AG04450 (cell line): ENCODE results near the gene ATXN3L. TPM values are rescaled to one million over a fixed set of nuclear protein-coding genes. Genes with fewer than 3 reads are reported as not detected.

Source experiments
- CTCF ChIA-PET: fragments of 300-600, 350-600 bp; formaldehyde crosslinking; extraction: SDS; loops from one replicate; lab custom pipeline; 2022; ENCODE audit warnings: antibody characterized with exemption, inconsistent platforms; lab: Charles Lee
- POLR2A ChIA-PET: fragments of 350-600 bp; formaldehyde crosslinking; extraction: SDS; loops from one replicate; lab custom pipeline; 2021; ENCODE audit warnings: antibody characterized with exemption, inconsistent platforms; lab: Yijun Ruan, JAX
- DNase-seq: peaks from one replicate; pipeline ENCODE4 v3.0.0-alpha.2; 2011; ENCODE audit warnings: low read depth, low spot score
- H3K27ac ChIP-seq: one replicate; pipeline ENCODE4 v1.5.1; 2012; ENCODE audit warnings: low read depth, low read length, control low read depth
- H3K27me3 ChIP-seq: one replicate; pipeline ENCODE4 v1.6.0; 2012; ENCODE audit warnings: low read length; ENCODE audit not compliant: control insufficient read depth, insufficient read depth
- H3K4me3 ChIP-seq: 2 replicates; pipeline ENCODE4 v1.5.1; 2011; ENCODE audit warnings: mild to moderate bottlenecking, low read depth, low read length, control low read depth
- H3K9me3 ChIP-seq: 2 replicates; pipeline ENCODE4 v1.5.1; 2012; ENCODE audit warnings: low read length; ENCODE audit not compliant: control insufficient read depth, insufficient read depth
- CTCF ChIP-seq: IDR thresholded peaks from 2 replicates; pipeline ENCODE4 v1.5.1; 2011; ENCODE audit warnings: low read depth, low read length, control low read depth, inconsistent platforms
- polyA plus RNA-seq: library from polyadenylated mRNA; depleted of rRNA; stranded (reverse); fragments of >200 nt; gene quantifications from 2 replicates; pipeline ENCODE4 v1.2.3, GENCODE V29; 2011

ATXN3L gene
- polyA plus RNA-seq, 1 experiment = not detected

- POLR2A ChIA-PET = interaction anchor here (1.2 kb wide), 1 partner anchor 305 kb away, joined by 5 read pairs; no protein-coding TSS in a partner anchor
- Histone ChIP-seq H3K27me3 (no peaks in the 10 kb centered on the region), H3K4me3 (no peak overlapping the region), H3K27ac (peak overlapping the region; percentile 87), H3K9me3 (peaks cover 7% of the 10 kb centered on the region; the same call in 1 of the 2 replicates)
- CTCF ChIA-PET = interaction anchor here (1.4 kb wide), 1 partner anchor 337 kb away, joined by 3 read pairs; no protein-coding TSS in a partner anchor
- TF ChIP-seq CTCF = no peak
- DNase-seq = no peak
Measured at GRCh38 chrX:13283512-13283911, 36.3 kb downstream of the ATXN3L start.

- Histone ChIP-seq H3K4me3 (no peak overlapping the region), H3K27ac (no peak overlapping the region), H3K9me3 (peaks cover 7% of the 10 kb centered on the region; the same call in 1 of the 2 replicates), H3K27me3 (no peaks in the 10 kb centered on the region)
- ChIA-PET POLR2A (no interaction called here), CTCF (no interaction called here)
- no peak for DNase-seq
- TF ChIP-seq CTCF = no peak
Measured at GRCh38 chrX:13281289-13281688, 38.6 kb downstream of the ATXN3L start.

- Histone ChIP-seq H3K27ac (no peak overlapping the region), H3K9me3 (no peaks in the 10 kb centered on the region), H3K27me3 (no peaks in the 10 kb centered on the region), H3K4me3 (no peak overlapping the region)
- no peak for TF ChIP-seq CTCF
- CTCF ChIA-PET = no interaction called here
- no peak for DNase-seq
- POLR2A ChIA-PET = no interaction called here
Measured at GRCh38 chrX:13279279-13280018, 40.4 kb downstream of the ATXN3L start.

GRCh38 chrX:13277539-13277938, 42.3 kb downstream of the ATXN3L start:
- Histone ChIP-seq H3K27ac (peak overlapping the region; percentile 39), H3K9me3 (no peaks in the 10 kb centered on the region), H3K27me3 (no peaks in the 10 kb centered on the region), H3K4me3 (no peak overlapping the region)
- ChIA-PET POLR2A (interaction anchor here (1.1 kb wide), 1 partner anchor 26 kb away, joined by 3 read pairs; no protein-coding TSS in a partner anchor), CTCF (no interaction called here)
- no peak for TF ChIP-seq CTCF
- DNase-seq = no peak

GRCh38 chrX:13276991-13277390, 42.9 kb downstream of the ATXN3L start:
- POLR2A ChIA-PET = interaction anchor here (1.1 kb wide), 1 partner anchor 26 kb away, joined by 3 read pairs; no protein-coding TSS in a partner anchor
- no peak overlapping the region for H3K27ac ChIP-seq

More at GRCh38 chrX:13276991-13277390, 42.9 kb downstream of the ATXN3L start:
- CTCF ChIA-PET = no interaction called here
- Histone ChIP-seq H3K4me3 (no peak overlapping the region), H3K27me3 (no peaks in the 10 kb centered on the region), H3K9me3 (no peaks in the 10 kb centered on the region)
- no peak for TF ChIP-seq CTCF
- DNase-seq = no peak
